ENCODE measurements around the gene SRP72. TPM values are rescaled to one million over a fixed set of nuclear protein-coding genes. Genes with fewer than 3 reads are reported as not detected.

Gene SRP72
- polyA plus RNA-seq, 1 donor (not counting 4 experiments of a cell fraction or from before 2014, with no cell fraction given): 126 TPM

GRCh38 chr4:56532239-56532638, 64.8 kb downstream of the SRP72 start:
- no peak for FAIRE-seq
- TF ChIP-seq EZH2 (IDR thresholded peaks at IDR 0.05; ENCODE audit: low read length) (no peak), CTCF (optimal IDR thresholded peaks at IDR 0.05 in 1 of 3, IDR thresholded peaks at IDR 0.05 in 1 of 3, conservative IDR thresholded peaks at IDR 0.05 in 1 of 3; ENCODE audit: extremely low read depth in 1 of 3, insufficient read depth in 2 of 3, low read length in 3 of 3) (no peak)
- H3K4me3 ChIP-seq (ENCODE audit: control insufficient read depth in 2 of 3, extremely low read depth in 1 of 3, insufficient read depth in 2 of 3, low read depth in 1 of 3, low read length in 3 of 3): no peak overlapping the region

GRCh38 chr4:56535915-56536314, 68.5 kb downstream of the SRP72 start:
- Histone ChIP-seq H3K79me2 (ENCODE audit: control insufficient read depth, insufficient read depth, low read length) (no peaks in the 10 kb centered on the region), H3K27me3 (ENCODE audit: control insufficient read depth, extremely low read depth, insufficient read depth, low read length) (peaks cover 18% of the 10 kb centered on the region), H3K36me3 (ENCODE audit: control insufficient read depth in 2 of 2, extremely low read depth in 1 of 2, insufficient read depth in 2 of 2, low read length in 2 of 2) (no peaks in the 10 kb centered on the region), H3K4me3 (ENCODE audit: control insufficient read depth in 2 of 3, extremely low read depth in 1 of 3, insufficient read depth in 2 of 3, low read depth in 1 of 3, low read length in 3 of 3) (no peak overlapping the region), H2AFZ (ENCODE audit: control insufficient read depth, low read length) (no peak overlapping the region), H4K20me1 (ENCODE audit: control insufficient read depth, extremely low read depth, insufficient read depth, low read length) (no peaks in the 10 kb centered on the region), H3K4me1 (ENCODE audit: control insufficient read depth, extremely low read depth, insufficient read depth, low read length) (peaks cover 4% of the 10 kb centered on the region), H3K9ac (ENCODE audit: control insufficient read depth, extremely low read depth, insufficient read depth, low read length) (no peak overlapping the region), H3K9me1 (ENCODE audit: control insufficient read depth, extremely low read depth, insufficient read depth, low read length) (no peaks in the 10 kb centered on the region), H3K9me3 (ENCODE audit: control insufficient read depth, low read depth, low read length) (no peaks in the 10 kb centered on the region), H3K4me2 (ENCODE audit: control insufficient read depth, extremely low read depth, insufficient read depth, low read depth, low read length) (no peak overlapping the region), H3K27ac (ENCODE audit: control insufficient read depth, insufficient read depth, low read length) (no peak overlapping the region)
- dilution Hi-C loops (cut with MboI; ENCODE audit: extremely low pct_ligation_motif_present, low sequenced_read_pairs): no loop called here
- no peak for TF ChIP-seq EZH2 (IDR thresholded peaks at IDR 0.05; ENCODE audit: low read length)
- TF ChIP-seq CTCF (optimal IDR thresholded peaks at IDR 0.05 in 1 of 3, IDR thresholded peaks at IDR 0.05 in 1 of 3, conservative IDR thresholded peaks at IDR 0.05 in 1 of 3; ENCODE audit: extremely low read depth in 1 of 3, insufficient read depth in 2 of 3, low read length in 3 of 3): no peak
- DNase-seq (ENCODE audit: low read depth, low spot score) (no peak), FAIRE-seq (no peak)

More at GRCh38 chr4:56532239-56532638, 64.8 kb downstream of the SRP72 start:
- Histone ChIP-seq H2AFZ (ENCODE audit: control insufficient read depth, low read length) (no peak overlapping the region), H3K9ac (ENCODE audit: control insufficient read depth, extremely low read depth, insufficient read depth, low read length) (no peak overlapping the region), H3K79me2 (ENCODE audit: control insufficient read depth, insufficient read depth, low read length) (no peaks in the 10 kb centered on the region), H4K20me1 (ENCODE audit: control insufficient read depth, extremely low read depth, insufficient read depth, low read length) (no peaks in the 10 kb centered on the region), H3K9me1 (ENCODE audit: control insufficient read depth, extremely low read depth, insufficient read depth, low read length) (no peaks in the 10 kb centered on the region), H3K27me3 (ENCODE audit: control insufficient read depth, extremely low read depth, insufficient read depth, low read length) (peaks cover 23% of the 10 kb centered on the region), H3K4me2 (ENCODE audit: control insufficient read depth, extremely low read depth, insufficient read depth, low read depth, low read length) (no peak overlapping the region), H3K9me3 (ENCODE audit: control insufficient read depth, low read depth, low read length) (no peaks in the 10 kb centered on the region), H3K36me3 (ENCODE audit: control insufficient read depth in 2 of 2, extremely low read depth in 1 of 2, insufficient read depth in 2 of 2, low read length in 2 of 2) (no peaks in the 10 kb centered on the region), H3K27ac (ENCODE audit: control insufficient read depth, insufficient read depth, low read length) (no peak overlapping the region), H3K4me1 (ENCODE audit: control insufficient read depth, extremely low read depth, insufficient read depth, low read length) (peaks cover 7% of the 10 kb centered on the region)
- no peak for DNase-seq (ENCODE audit: low read depth, low spot score)
- dilution Hi-C loops (cut with MboI; ENCODE audit: extremely low pct_ligation_motif_present, low sequenced_read_pairs): no loop called here

Measured in keratinocyte (primary cell).